Pons (tissue), 1 donor: ENCODE data around the gene CACNA1A.

Experiments used
- DNase-seq: peaks from one replicate; pipeline ENCODE4 v3.0.0-alpha.2; 2016; ENCODE audit warnings: low spot score

The CACNA1A gene

DNA sequence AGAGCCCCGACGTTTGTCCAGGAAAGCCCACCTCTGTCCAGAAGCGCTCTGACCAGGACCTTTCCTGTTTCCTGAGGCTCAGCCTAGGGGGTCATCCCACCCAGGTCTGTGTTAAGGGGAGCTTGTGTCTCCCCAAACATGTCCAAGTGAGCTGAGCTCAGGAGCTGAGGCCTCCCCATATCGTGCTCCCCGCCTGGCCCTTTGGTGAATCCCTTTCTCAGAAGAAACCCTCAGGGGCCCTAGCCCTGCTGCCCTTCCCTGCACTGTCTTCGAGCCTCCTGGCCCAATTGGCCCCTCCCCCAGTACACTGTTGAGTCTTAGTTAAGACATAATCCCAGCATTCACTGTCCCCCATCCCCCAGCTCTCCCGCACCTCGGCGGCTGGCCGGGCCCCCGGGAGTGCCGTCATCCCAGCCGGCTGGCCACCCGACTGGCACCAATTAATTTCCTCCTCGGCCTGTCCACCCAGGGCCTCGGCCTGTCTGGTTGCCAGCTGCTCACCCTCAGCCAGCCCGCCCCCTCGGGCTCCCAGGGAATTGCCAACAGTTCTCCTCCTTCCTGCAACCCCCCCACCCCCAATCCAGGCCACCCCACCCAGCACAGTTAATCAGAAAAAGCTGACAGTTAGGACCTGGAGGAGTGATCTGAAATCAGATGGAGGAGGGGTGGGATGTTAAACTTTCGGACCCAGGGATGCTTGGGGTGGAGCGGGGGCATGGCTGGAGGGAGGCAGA is 342.5 kb downstream of the CACNA1A start:
- DNase-seq = peak; percentile 59

DNA sequence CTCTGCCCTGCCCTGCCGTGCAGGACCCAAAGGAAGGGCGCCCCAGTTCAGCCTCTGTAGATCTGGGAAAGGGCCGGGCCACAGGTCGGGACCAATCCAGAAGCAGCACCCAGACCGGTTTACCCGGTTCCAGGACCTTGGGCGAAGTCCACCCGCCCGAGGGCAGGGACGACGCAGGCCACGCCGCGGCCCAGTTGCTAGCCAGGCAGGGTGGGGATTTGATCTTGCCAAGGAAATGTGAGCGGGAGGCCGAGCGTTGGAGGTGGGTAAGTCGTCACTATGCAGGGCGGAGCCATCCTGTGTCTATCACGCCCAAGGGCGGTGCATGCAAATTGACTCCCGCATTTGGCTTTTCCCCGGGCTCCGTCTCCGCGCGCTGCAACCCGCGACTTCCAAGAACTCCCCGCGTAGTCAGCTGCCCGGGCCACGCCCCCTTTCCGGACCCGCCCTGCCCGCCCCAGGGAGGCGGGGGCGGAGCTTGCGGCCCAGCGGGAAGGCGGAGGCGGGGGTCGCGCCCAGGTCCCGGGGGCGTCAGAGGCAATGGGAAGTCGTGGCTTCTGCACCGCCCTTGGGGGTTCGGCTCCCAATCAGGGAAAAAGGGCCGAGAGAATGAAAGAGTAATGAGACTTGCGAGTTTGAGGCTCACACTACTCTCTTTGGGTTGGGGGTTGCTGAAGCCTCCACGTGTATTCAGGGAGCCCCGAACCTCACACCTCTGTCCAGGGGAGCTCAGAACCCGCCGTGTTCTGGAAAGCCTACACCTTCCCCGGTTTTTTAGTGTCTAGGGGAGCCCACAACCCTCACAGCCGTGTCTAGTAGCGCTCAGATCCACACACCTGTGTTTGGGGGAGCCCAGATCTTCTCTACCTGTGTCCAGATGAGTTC is 343.3 kb downstream of the CACNA1A start:
- peak; percentile 95 for DNase-seq

DNA sequence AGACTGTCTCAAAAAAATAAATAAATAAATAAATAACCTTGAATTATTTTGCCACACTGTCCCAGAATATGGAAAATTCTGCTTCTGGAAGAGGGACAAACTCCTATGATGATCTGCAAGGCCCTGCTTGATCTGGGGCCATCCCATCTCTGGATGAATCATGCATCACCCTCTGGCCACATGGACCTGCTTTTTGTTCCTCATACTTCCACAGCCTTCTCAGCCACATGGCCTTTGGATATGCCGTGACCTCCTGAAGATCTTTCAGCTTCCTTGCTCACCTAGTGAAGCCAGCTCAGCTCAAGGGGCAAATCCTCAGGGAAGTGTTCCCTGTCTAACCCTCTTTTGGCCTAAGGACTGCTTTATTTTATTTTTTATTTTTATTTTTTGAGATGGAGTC is 345.7 kb downstream of the CACNA1A start:
- no peak for DNase-seq

DNA sequence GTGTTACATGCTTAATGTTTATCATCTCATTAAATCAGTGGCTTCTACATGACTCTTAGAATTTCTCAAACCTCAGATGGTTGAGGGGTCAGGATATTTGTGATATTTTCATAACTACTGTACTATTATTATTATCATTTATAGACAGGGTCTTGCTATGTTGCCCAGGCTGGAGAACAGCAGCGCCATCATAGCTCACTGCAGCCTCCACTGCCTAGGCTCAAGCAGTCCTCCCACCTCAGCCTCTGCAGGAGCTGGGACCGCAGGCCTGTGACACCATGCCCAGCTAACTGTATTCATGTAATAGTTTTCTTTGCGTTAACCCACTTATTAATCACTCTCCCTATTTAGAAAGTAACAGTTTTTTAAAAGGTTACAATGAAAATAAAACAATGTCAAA is 346.6 kb downstream of the CACNA1A start:
- DNase-seq = no peak
